ENCODE measurements around the gene PYHIN1.

PYHIN1 gene

GRCh38 chr1:158996998-158997397 lies 65.6 kb downstream of the PYHIN1 start:
- TF ChIP-seq SIN3A (IDR thresholded peaks at IDR 0.05; ENCODE audit: borderline replicate concordance, insufficient read depth, low read length): no peak
- no peak for TF ChIP-seq TAF1 (IDR thresholded peaks at IDR 0.05; ENCODE audit: borderline replicate concordance, insufficient read depth, low read length)
- no peak for TF ChIP-seq POLR2AphosphoS5 (IDR thresholded peaks at IDR 0.05; ENCODE audit: low read depth, low read length)
- TF ChIP-seq FOXP2 (optimal IDR thresholded peaks at IDR 0.05; ENCODE audit: borderline replicate concordance, extremely low read depth, extremely low read length, insufficient read depth): no peak
- no peak for TF ChIP-seq REST (IDR thresholded peaks at IDR 0.05; ENCODE audit: insufficient read depth in 1 of 2, low read depth in 2 of 2, low read length in 2 of 2)

- TF ChIP-seq TAF1 (IDR thresholded peaks at IDR 0.05; ENCODE audit: borderline replicate concordance, insufficient read depth, low read length) (no peak), REST (IDR thresholded peaks at IDR 0.05; ENCODE audit: insufficient read depth in 1 of 2, low read depth in 2 of 2, low read length in 2 of 2) (no peak), POLR2AphosphoS5 (IDR thresholded peaks at IDR 0.05; ENCODE audit: low read depth, low read length) (no peak), FOXP2 (optimal IDR thresholded peaks at IDR 0.05; ENCODE audit: borderline replicate concordance, extremely low read depth, extremely low read length, insufficient read depth) (no peak), SIN3A (IDR thresholded peaks at IDR 0.05; ENCODE audit: borderline replicate concordance, insufficient read depth, low read length) (no peak)
These were observed 66.9 kb downstream of the PYHIN1 start for GRCh38 chr1:158998037-158998780.

GRCh38 chr1:158998781-158999161 lies 67.4 kb downstream of the PYHIN1 start:
- TF ChIP-seq FOXP2 (optimal IDR thresholded peaks at IDR 0.05; ENCODE audit: borderline replicate concordance, extremely low read depth, extremely low read length, insufficient read depth) (no peak), REST (IDR thresholded peaks at IDR 0.05; ENCODE audit: insufficient read depth in 1 of 2, low read depth in 2 of 2, low read length in 2 of 2) (no peak), POLR2AphosphoS5 (IDR thresholded peaks at IDR 0.05; ENCODE audit: low read depth, low read length) (no peak), TAF1 (IDR thresholded peaks at IDR 0.05; ENCODE audit: borderline replicate concordance, insufficient read depth, low read length) (0 out of 2 replicates have a peak, but pooled peaks have one; percentile 21)

GRCh38 chr1:158999316-159000069 lies 68.1 kb downstream of the PYHIN1 start:
- TF ChIP-seq FOXP2 (optimal IDR thresholded peaks at IDR 0.05; ENCODE audit: borderline replicate concordance, extremely low read depth, extremely low read length, insufficient read depth): peak; percentile 51
- TF ChIP-seq POLR2AphosphoS5 (IDR thresholded peaks at IDR 0.05; ENCODE audit: low read depth, low read length): peak; percentile 72
- TF ChIP-seq SIN3A (IDR thresholded peaks at IDR 0.05; ENCODE audit: borderline replicate concordance, insufficient read depth, low read length): 0 out of 2 replicates have a peak, but pooled peaks have one; percentile 58
- TF ChIP-seq TAF1 (IDR thresholded peaks at IDR 0.05; ENCODE audit: borderline replicate concordance, insufficient read depth, low read length): peak; percentile 57; the same call in 1 of the 2 replicates
- TF ChIP-seq REST (IDR thresholded peaks at IDR 0.05; ENCODE audit: insufficient read depth in 1 of 2, low read depth in 2 of 2, low read length in 2 of 2): no peak

All from PFSK-1 (cell line).